ENCODE results near the gene FAM78B.
A peak's percentile ranks its signal among the peaks of the same experiment; 100 is the strongest.

Gene FAM78B

GRCh38 chr1:166166698-166167571, at the start of gene FAM78B:
FAM78B (minus strand) TSS chr1:166167001; CDS start chr1:166166248, 753 bp downstream.
- peak; percentile 57 for DNase-seq

- no peak for DNase-seq
These were observed 35.7 kb upstream of the FAM78B start for GRCh38 chr1:166202546-166202945.

GRCh38 chr1:166200743-166201142, 33.9 kb upstream of the FAM78B start:
- no peak for DNase-seq

GRCh38 chr1:166197597-166197996, 30.8 kb upstream of the FAM78B start:
- no peak for DNase-seq

- DNase-seq, result no peak
These were observed 30.3 kb upstream of the FAM78B start for GRCh38 chr1:166197141-166197540.

GRCh38 chr1:166193057-166193698, 26.4 kb upstream of the FAM78B start:
- DNase-seq, result no peak

- no peak for DNase-seq
These were observed 23.6 kb upstream of the FAM78B start for GRCh38 chr1:166190400-166190799.

- DNase-seq, result no peak
These were observed 22.3 kb upstream of the FAM78B start for GRCh38 chr1:166189126-166189525.

GRCh38 chr1:166185526-166185925, 18.7 kb upstream of the FAM78B start:
- no peak for DNase-seq

GRCh38 chr1:166184897-166185296, 18.1 kb upstream of the FAM78B start:
- DNase-seq, result no peak

GRCh38 chr1:166184012-166184411, 17.2 kb upstream of the FAM78B start:
- no peak for DNase-seq

- no peak for DNase-seq
These were observed 15.5 kb upstream of the FAM78B start for GRCh38 chr1:166182281-166182680.

GRCh38 chr1:166176416-166176815, 9.6 kb upstream of the FAM78B start:
- no peak for DNase-seq

- no peak for DNase-seq
These were observed 8.2 kb upstream of the FAM78B start for GRCh38 chr1:166175032-166175431.

GRCh38 chr1:166174108-166174507, 7.3 kb upstream of the FAM78B start:
- DNase-seq, result no peak

GRCh38 chr1:166172106-166172505, 5.3 kb upstream of the FAM78B start:
- no peak for DNase-seq

GRCh38 chr1:166170726-166171125, 3.9 kb upstream of the FAM78B start:
- no peak for DNase-seq

- DNase-seq, result no peak
These were observed 3.3 kb upstream of the FAM78B start for GRCh38 chr1:166170075-166170474.

- DNase-seq, result no peak
These were observed 2.4 kb upstream of the FAM78B start for GRCh38 chr1:166169182-166169581.

- DNase-seq, result no peak
These were observed 748 bp upstream of the FAM78B start for GRCh38 chr1:166167572-166167925.

- no peak for DNase-seq
These were observed 488 bp downstream of the FAM78B start for GRCh38 chr1:166166329-166166697.

- DNase-seq, result no peak
These were observed 1.0 kb downstream of the FAM78B start for GRCh38 chr1:166165661-166166328.

GRCh38 chr1:166164995-166165660, 1.7 kb downstream of the FAM78B start:
- DNase-seq, result peak; percentile 8
